ENCODE measurements around the gene EFHC1.

Gene EFHC1

DNA sequence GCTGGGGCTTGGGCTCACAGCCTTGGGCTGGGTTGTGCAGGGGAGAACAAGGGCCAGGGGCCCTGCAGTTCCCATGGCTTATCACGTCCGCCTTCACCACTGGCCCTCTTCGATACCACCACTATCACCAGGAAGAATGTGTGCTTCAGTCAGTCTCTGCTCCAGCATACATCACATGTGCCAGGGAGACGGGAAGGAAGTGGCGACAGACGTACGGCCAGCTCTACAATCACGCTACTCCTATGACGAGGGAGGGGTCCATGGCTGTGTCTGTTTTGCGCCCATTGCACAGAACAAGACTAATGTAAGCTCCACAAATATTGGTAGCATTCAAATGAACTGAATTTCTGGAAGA is 84.6 kb downstream of the EFHC1 start:
- DNase-seq = no peak

DNA sequence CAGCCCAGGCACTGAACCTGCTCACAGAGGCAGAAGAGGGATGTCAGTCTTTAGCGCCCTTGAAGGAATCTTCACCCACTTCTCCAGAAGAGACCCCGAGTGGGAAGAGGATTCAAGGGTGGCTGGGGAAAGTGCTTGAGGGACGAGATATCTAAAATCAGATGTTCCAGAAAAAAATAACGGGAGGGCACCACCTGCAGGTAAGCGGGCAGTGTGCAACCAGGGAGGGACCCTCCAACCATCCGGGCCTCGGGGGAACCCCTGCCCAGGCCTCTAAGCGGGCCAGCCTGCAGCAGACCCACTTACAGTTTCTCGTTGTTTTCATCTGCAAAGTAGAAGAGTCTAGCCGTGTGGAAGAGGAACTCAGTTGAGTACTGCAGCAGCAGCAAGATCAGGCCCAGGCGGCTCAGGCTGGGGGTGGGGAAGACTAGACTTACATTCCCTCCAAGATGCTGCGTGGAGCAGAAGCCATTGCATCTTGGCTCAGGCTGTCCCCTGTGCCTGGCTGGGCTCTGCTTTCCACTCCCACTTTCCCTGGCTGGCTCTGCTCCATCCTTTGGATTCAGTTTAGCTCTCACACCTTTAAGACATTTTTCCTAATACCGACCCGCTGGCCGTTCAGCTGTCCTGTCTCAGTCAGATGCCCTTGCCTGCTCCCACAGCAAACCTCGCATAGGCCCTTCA is 85.7 kb downstream of the EFHC1 start:
- DNase-seq = no peak

DNA sequence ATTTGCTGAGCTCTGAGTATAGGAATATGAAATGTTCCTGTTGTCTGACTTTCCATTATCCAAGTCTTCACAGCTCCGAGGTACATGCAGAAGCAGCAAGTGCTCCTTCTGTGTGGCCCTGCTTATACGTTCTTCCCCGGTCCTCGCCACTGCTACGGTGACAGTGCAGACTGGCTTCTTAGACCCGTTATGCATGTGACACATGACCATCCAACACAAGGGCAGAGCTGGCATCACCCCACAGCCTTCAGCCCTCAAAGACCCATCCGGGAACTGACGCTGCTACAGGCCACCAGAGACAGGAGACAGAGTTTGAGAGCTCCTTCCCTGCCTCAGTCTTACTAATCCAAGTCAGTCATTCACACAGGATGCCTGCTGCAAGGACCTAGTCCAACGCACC is 86.3 kb downstream of the EFHC1 start:
- DNase-seq = no peak

DNA sequence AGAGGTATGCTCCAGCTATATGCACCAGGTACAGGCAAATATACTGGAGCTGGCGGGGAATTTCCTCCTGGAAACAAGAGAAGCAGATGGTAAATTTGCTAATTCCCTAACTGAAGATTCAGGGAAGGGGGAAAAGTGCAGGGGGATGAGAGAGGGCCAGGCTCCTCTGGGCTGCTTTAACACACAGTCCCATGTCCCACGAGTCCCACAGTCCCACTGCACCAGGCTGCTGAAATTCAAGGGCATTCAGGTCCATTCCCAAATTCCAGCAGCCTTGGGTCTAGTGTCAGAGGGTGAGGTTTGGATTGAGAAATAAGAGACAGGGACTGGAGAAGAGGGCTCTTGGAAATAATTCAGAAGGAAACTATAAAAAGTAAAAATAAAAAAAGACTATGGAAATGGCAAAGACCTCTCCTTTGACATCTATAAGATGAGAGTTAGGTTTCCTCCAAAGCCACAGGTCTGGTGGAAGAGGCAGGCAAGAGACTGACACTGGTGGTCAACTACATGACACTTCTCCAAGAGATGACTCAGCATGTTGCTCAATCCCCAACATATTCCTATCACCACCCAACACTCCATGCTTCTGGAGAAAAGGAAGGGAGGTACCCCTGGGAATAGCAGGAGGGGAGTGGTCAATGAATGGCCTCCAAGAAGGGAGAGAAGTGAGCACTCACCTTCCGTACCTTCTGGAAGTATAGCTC is 87.6 kb downstream of the EFHC1 start:
- DNase-seq = no peak

DNA sequence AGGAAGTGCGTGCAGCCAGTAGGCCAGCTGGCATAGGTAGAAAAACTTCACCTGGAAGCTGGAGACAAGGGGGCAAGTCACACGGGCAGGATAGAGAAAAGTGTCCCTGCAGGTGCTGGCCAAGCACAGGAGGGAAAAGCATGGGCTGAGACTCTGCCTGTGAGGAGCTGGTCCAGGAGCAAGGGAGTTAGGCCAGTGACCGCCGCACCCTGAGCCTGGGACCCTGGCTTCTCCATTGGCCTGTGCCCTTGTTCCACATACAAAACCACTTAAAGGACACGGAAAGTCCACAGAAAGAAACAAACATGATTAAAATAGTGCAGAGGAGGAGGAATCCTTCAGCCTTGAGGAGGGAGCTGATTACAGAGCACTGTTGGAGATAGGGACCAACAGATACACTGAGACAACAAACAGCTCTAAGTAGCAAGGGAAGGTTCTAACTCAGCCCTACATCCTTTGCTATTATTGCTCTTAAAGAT is 88.2 kb downstream of the EFHC1 start:
- DNase-seq = no peak

DNA sequence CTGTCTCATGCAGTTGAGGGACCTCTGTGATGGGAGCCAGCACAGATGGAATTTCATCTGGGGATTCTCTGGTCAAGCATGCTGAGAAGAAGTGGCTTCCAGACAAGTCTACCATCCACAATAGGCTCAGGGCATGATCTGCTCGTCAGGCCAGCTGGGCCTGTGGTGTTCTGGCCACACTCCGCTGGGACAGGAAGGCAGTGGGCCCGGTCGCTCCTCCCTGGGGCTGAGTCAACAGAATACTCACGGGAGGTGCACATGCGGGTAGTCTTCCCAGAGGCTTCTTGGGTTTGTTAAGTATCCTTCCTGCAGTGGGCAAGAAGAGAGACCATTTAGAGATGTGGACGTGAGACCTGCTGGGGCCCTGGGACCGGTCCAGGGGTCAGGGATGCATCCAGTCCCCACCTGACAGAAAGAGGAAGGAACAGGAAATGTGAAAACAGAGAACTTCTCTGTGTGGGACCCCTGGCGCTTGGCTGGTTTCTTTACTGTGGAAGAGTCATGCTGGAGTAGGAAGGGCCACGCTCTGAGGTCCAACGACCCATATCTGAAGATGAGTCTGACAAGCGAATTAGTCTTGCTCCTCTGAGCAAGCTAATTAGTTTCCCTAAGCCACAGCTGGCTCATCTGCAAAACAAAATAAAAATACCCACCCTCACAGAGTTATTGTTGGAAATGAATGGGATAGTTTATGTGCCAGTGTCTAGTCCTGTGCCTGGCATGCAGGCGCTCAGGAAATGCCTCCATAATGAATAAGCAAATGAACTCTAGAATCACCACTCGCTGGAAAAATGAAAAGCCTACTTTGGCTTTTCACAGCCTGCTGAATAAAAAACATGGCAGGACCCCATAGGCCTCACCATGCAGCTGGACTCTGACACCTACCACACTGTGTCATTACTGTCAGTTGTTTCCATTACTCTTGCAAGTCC is 89.4 kb downstream of the EFHC1 start:
- no peak for DNase-seq

DNA sequence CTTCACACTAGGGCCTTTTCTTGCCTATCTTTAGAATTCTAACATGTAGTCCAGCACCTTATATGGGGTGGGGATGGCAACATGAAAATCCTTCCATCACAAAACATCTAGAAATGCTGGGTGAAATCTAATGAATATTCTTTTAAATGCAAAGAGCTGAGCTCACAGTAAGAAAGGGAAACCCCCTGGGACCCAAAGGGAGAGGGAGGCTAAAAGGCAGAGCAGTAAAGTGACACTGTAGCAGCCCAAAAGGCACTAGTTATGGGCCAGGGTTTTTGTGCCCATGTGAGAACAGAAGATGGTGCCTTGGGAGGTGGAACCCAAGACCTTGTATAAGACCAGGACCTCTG is 90.0 kb downstream of the EFHC1 start:
- no peak for DNase-seq

DNA sequence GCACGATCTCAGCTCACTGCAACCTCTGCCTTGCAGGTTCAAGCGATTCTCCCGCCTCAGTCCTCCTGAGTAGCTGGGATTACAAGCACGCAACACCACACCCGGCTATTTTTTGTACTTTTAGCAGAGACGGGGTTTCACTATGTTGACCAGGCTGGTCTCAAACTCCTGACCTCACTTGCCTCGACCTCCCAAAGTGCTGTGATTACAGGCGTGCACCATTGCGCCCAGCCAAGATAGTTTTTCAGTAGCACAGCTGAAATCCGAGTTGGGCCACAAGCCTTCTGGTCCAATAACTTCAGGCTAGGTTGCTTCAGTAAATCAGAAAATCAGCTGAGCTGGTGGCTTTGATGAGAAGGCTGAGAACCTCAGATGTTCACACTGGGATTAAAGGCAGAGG is 91.0 kb downstream of the EFHC1 start:
- DNase-seq = no peak

DNA sequence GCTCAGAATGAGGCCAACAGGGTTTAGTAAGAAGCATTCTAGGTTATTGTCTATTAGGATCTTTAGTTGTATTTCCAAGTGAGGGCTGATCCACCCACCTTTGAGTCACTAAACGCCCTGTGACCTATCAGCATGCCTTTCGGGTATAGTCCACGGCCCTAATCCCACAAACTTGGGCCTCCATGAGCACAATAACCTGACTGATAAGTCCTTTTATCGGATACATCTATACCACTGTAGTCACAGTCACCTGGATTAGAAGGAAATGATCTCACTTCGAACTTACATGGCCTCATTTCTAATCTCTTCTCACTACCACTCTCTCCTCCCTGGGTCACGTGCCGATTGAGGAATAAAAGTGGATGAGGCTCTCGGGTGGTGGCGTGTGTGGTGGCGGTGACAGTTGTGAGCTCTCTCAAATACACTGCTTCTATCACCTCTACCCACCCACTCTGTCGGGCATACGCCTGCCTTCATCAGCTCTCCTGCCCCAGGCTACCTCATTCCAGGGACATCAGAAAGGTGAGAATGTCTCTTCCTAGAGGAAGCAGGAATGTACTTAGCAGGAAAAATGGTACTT is 91.5 kb downstream of the EFHC1 start:
- DNase-seq = no peak

DNA sequence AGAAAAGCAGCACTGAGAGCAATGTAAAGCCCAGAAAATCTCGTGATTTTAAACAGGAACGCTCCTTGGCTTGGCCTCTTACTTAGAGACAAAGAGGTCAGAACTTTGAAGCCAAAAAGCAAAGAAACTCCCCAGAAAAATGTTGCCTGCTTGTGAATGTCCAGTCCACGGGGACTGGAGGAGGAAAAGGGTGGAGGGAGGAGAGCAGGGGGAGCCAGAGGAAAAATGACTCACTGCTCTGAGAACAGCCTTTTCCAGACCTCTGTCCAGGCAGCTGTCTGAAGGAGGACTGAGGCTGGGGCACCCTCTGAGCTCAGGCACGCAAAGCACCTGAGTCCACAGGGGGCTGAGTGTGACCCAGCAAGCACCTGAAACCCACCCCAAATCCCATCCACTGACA is 92.1 kb downstream of the EFHC1 start:
- DNase-seq = no peak

DNA sequence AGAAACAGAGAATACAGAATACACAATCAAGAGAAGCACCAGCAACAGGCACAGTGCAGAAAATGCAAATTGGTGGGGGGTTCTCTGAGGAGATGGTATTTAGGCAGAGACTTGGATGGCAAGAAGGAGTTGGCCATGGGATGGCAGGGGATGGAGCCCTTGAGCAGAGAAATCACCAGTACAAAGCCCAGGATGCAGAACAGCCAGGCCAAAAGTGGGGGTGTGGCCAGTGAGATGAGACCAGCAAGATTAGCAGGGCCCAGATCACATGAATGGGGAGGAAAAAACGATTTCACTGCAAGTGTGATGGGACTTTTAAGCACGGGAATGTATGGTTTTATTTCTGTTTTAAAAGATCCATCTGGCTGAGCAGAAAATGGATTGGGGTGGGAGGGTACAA is 93.3 kb downstream of the EFHC1 start:
- no peak for DNase-seq

DNA sequence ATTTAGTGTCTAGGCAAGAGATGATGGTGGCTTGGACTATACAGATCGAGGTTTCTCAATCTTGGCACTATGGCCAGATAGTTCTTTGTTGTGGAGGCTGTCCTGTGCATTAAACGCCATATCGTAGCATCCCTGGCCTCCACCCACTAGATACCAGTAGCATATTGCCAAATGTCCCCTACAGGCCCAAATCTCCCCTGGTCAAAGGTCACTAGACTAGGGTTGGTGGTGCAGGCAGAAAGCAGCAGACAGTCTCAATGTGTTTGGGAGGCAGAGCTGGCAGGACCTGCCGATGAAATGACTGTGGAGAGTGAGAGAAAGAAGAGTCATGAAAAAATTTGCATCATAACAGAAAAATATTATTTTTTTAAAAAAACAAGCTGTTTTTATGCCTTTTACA is 93.8 kb downstream of the EFHC1 start:
- no peak for DNase-seq

DNA sequence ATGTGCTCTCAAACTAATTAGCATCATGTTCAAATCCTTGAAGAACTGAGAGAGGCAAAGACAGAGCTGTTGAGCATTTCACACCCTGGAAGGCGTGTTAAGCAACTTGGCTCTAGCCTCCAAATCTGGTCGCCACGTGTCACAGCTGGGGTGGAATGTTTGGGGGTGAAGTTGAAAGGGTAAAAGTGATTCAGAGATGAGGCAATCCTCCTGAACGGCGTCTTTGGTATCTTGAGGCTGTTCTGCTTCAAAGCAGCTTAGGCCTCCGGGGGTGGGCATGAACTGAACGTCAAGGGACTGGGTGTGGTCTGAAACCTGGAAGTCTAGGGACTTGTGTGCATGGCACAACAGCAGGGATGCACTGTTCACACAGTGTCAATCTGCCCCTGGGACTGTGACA is 94.4 kb downstream of the EFHC1 start:
- DNase-seq = no peak

DNA sequence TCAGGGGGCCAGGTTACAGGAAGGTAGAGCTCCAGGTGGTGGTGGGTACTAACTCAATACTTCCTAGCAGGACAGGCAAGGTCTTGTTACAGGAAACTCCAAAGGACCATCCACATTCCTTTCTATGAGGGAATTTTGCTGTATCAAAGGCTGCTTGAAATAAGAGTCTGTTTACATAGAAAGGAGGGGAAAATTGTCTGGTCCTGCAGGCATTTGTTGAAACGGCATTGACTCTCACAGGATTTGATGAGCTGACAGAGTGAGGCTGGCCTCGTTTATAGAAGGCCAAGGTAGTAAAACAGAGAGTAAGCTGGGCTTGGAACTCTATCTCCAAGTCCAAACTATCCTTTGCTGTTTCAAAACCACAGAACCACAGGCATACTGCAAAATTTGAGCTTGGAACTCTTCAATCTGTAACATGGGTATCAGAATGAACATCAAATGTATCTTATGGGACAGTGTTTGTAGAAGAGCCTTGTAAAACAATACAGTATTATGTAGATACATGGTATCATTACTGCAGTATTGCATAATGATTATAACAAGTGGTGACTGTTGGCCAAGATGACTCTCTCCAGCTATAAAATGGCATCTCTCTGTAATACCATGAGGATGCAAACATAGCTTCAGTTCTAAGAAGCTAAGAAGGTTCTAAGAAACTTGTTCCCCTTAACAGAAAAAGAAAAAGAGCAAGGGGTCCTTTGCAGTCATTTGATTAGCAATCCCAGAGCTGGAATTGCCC is 95.2 kb downstream of the EFHC1 start:
- no peak for DNase-seq

DNA sequence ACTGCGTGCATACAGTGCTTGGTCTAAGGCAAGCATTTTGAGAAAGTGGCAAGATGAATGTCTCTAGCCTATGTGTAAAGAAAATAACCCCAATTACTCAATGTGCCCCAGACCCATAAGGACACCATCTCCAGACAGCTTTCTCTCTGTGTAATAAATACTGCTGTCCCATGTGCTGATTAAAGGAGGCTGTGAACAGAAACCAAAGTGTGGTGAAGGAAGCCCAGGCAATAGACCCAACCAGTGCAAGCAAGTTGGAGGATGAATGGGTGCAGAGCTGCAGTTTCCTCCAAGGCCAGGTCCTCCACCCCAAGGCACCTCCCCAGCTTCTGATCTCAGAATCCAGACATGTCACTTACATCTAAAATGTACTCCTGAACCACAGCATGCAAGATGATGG is 96.1 kb downstream of the EFHC1 start:
- no peak for DNase-seq

DNA sequence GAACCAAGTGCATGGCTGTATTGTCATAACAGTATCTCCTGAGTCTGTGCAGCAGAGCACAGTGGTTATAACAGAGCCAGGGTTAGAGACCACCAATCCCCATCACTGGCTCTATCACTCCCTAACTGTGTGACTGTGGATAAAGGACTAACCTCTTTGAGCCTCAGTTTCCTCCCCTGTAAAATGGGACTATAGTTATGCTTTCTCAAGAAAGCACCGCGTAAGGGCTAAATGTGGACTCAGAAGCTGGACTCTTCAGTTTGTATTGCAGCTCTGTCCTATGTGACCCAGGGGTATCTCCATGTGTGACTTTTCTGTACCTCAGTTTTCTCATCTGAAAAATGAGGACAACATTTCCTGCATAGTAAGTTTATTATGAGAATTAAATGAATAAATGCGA is 96.8 kb downstream of the EFHC1 start:
- DNase-seq = no peak

DNA sequence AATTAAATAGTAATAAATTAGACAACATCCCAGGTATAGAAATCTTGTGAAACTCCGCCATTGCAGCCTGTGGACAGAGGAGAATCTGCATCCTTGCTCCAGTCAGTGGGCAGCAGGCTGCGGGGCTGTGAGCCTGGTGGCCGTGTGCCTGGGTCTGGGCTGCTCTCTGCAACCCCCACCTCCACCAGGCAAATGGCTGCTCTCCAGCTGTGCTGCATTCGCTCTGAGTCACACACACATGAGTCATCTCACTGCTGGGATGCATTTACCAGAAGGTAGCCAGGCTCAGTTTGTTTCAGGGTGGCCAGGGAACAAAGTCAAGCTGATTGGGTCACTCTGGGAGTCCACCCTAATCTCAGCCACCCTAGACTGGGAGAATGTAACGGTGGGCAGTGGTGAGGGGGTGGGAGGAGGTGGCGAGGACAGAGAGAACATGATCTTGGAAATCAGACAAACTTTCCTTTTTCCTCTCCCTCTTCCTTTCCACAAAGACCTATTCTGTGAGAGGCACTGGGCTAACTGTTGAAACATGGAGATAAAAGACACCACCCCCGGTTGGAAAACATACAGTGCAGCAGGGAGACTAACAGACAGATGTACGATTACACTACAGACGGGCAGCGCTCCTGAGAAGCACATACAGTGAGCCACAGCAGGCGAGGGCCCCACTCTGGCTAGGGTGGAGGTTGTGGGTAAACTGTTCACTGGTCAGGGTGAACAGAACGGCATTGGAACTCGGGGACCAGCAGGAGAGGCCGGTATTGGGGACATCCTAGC is 97.5 kb downstream of the EFHC1 start:
- peak; percentile 18 for DNase-seq

DNA sequence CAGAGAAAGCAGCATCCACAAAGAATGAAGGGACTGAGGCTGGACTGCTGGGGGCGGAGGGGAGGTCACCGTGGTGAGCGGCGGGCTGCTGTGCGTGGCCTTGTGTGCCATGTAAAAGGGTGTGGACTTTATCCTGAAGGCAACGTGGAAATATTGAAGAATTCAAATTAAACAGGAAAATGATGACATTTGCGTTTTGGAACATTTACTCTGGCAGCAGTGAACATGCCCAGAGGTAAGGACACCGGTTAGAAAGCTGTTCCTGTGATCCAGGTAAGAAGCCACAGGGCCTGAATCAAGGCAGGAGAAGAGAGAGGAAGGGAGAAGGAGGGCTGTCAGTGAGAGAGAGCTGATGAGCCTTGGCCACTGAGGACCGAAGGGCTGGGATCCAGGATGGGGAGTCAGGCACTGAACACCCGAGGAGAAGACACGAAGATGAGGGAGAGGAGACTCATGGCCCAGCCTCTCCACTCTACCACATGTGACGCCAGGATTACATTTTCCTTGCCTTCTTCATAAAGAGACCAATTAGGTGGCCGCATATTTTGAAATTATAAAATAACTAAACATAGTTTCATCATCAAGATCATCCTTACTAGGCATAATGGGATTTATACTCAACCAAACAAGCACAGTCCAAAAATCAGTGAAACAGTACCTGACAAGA is 98.3 kb downstream of the EFHC1 start:
- no peak for DNase-seq

DNA sequence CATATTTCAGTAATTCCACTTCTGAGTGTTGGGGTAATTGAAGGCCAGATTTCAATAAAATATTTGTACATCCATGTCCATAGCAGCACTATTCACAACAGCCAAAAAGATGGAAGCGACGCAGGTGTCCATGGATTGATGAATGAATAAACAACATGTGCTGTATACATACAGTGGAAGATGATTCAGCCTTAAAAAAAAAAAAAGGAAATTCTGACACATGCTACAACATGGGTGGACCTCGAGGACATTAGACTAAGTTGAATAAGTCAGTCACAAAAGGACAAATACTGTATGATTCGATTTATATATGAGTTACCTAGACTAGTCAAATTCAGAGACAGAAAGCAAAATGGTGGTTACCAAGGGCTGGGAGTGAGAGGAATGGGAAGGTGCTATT is 99.5 kb downstream of the EFHC1 start:
- DNase-seq = no peak

DNA sequence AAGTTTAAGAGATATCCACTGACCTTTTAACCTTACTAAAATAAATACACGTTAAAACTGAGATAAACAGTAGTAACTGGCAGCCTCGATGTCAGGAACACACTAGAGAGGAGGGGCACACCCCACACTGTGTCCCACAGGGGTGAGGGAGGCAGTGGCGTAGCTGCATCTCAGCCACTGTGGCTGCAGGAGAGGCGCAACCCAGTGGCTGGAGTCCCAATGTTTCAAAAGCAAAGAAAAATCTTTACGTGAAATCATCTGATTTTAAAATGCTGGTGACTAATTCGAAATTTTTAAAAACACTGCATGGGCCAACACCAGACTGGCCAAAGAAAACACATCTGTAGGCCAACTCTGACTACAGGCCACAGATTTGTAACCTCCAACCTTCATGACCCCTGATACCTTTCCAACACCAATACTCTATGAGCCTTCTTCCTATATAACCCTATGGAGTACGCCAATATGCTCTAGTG is 102.0 kb downstream of the EFHC1 start:
- DNase-seq = no peak

DNA sequence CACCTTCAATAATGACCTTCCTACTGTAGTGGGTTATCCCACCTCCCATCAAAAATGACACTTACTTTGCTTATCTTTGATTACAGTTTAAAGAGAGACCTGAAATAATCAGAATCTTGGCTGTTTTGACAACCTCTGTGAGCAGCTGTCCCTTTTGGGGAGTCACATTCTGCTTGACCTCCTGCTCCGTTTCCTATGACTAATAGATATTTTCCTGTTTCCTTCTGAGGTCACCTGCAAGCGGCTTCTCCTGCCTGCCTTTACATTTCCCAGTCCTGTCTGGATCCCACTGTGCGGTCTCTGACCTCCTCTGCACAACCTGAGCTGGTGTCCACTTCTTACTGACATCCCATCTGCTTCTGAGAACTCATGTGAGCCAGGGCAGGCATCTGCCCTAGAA is 102.5 kb downstream of the EFHC1 start:
- DNase-seq = no peak

All from NCI-H1694 (cell line).